ENCODE results near the gene C22orf15. TPM values are rescaled to one million over a fixed set of nuclear protein-coding genes. Genes with fewer than 3 reads are reported as not detected.

C22orf15 gene
- total and polyA plus RNA-seq, 5 donors from 2014 or later, result 0.76 to 1.6 (median 0.88) TPM

- H3K36me3 Mint-ChIP-seq, result peaks cover 22% of the 10 kb centered on the region
- H3K4me3 ChIP-seq (ENCODE audit: low read depth, low read length), result no peak overlapping the region
- no peak overlapping the region for H3K27ac ChIP-seq (ENCODE audit: insufficient read depth, low read length, poor library complexity, severe bottlenecking)
- H3K27me3 Mint-ChIP-seq, result no peaks in the 10 kb centered on the region
- peaks cover 5% of the 10 kb centered on the region for H3K4me1 ChIP-seq (ENCODE audit: control insufficient read depth, insufficient read depth, low read length, poor library complexity, severe bottlenecking)
- no peaks in the 10 kb centered on the region for H3K9me3 Mint-ChIP-seq
- no peak overlapping the region for H3K4me3 Mint-ChIP-seq
- no peak overlapping the region for H3K27ac Mint-ChIP-seq
- no peaks in the 10 kb centered on the region for H3K9me3 ChIP-seq (ENCODE audit: control insufficient read depth in 2 of 2, low read length in 2 of 2)
- peaks cover 46% of the 10 kb centered on the region for H3K36me3 ChIP-seq (ENCODE audit: control insufficient read depth, insufficient read depth, low read length)
- peaks cover 10 to 33% (median 20%) of the 10 kb centered on the region in 4 donors for H3K4me1 Mint-ChIP-seq
- no peaks in the 10 kb centered on the region for H3K27me3 ChIP-seq (ENCODE audit: control insufficient read depth, insufficient read depth, low read length)
- DNase-seq (no peak), ATAC-seq (ENCODE audit: low read depth in 2 of 2) (no peak)
Measured at GRCh38 chr22:23793326-23793725, 30.5 kb downstream of the C22orf15 start.

DNA sequence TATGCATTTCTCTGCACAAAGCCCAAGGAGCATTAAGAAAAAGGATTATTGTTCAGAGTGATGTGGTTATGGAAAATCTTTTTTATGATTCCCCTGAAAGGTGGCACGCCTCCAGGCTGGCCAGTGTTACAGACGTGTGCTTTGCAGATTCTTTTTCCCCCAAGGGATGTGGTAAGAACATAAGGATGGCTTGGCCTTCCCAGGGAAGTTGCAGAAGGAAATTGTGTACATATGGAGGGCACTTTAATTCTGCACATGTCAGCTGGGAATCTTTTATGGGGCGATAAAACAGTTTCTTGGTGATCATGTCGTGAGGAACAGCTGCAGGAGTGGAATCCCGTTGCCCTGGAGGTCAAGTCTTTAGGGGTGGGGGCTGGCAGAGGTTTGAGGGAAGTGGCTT lies 33.7 kb downstream of the C22orf15 start:
- Mint-ChIP-seq H3K9me3 (no peaks in the 10 kb centered on the region), H3K4me3 (no peak overlapping the region), H3K4me1 (peaks cover 0 to 11% (median 8%) of the 10 kb centered on the region in 4 donors), H3K27me3 (no peaks in the 10 kb centered on the region), H3K36me3 (peaks cover 32% of the 10 kb centered on the region), H3K27ac (peak overlapping the region in 1 of 3 donors; percentile 31)
- H3K27me3 ChIP-seq (ENCODE audit: control insufficient read depth, insufficient read depth, low read length), result no peaks in the 10 kb centered on the region
- ATAC-seq (ENCODE audit: low read depth in 2 of 2) (no peak), DNase-seq (no peak)
- H3K4me3 ChIP-seq (ENCODE audit: low read depth, low read length), result no peak overlapping the region
- no peak overlapping the region for H3K27ac ChIP-seq (ENCODE audit: insufficient read depth, low read length, poor library complexity, severe bottlenecking)
- no peaks in the 10 kb centered on the region for H3K4me1 ChIP-seq (ENCODE audit: control insufficient read depth, insufficient read depth, low read length, poor library complexity, severe bottlenecking)
- peaks cover 62% of the 10 kb centered on the region for H3K36me3 ChIP-seq (ENCODE audit: control insufficient read depth, insufficient read depth, low read length)
- no peaks in the 10 kb centered on the region for H3K9me3 ChIP-seq (ENCODE audit: control insufficient read depth in 2 of 2, low read length in 2 of 2)

DNA sequence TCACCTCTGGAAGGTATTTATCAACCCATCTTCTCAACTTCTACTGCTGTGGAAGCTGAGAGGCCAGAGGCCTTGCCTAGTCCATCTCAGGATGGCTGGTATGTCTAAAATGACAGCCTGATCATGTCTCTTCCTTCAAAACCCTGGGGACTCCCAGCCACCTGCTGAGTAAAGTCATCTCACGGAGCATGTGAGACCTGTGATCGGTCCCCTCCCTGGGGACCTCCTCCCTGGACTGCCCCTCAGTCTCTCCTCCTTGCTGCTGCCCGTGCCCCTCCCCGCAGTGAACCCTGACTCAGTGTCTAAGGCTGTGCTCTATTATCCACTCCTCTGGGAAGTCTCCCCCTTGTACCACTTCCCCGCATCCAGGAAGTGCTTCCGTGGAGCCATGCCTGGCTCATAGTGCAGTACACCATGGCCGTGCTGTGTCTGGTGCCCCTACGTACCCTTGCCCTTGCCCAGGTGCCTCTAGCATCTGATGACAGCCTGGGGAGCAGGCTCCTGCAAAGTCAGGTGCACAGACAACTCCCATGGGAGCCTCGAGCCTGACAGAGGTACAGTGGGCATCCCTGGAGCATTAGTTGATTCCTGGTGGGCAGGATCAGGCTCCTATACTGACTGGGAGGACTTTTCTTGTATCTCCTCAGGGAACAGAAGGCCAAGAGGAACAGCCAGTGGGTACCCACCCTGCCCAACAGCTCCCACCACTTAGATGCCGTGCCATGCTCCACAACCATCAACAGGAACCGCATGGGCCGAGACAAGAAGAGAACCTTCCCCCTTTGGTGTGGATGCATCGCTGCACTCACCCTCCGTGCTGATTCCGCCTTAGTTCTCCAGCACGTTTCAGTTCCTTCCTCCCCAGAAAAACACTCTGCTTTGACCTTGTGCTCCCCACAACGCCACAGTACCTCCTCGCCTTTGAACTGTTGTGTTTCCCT lies 37.8 kb downstream of the C22orf15 start:
- peaks cover 59% of the 10 kb centered on the region for H3K36me3 ChIP-seq (ENCODE audit: control insufficient read depth, insufficient read depth, low read length)
- H3K27me3 Mint-ChIP-seq, result no peaks in the 10 kb centered on the region
- DNase-seq (no peak), ATAC-seq (ENCODE audit: low read depth in 2 of 2) (peak in 1 of 2 donors; percentile 34)
- H3K4me1 ChIP-seq (ENCODE audit: control insufficient read depth, insufficient read depth, low read length, poor library complexity, severe bottlenecking), result no peaks in the 10 kb centered on the region
- H3K9me3 Mint-ChIP-seq, result peaks cover 0 to 3% (median 0%) of the 10 kb centered on the region in 7 donors
- H3K27me3 ChIP-seq (ENCODE audit: control insufficient read depth, insufficient read depth, low read length), result no peaks in the 10 kb centered on the region
- peaks cover 0 to 2% (median 0%) of the 10 kb centered on the region in 4 donors for H3K4me1 Mint-ChIP-seq
- peak overlapping the region in 2 of 3 donors; percentile 23 to 43 for H3K27ac Mint-ChIP-seq
- H3K27ac ChIP-seq (ENCODE audit: insufficient read depth, low read length, poor library complexity, severe bottlenecking), result no peak overlapping the region
- no peaks in the 10 kb centered on the region for H3K9me3 ChIP-seq (ENCODE audit: control insufficient read depth in 2 of 2, low read length in 2 of 2)
- no peak overlapping the region for H3K4me3 Mint-ChIP-seq
- no peak overlapping the region for H3K4me3 ChIP-seq (ENCODE audit: low read depth, low read length)
- peaks cover 45% of the 10 kb centered on the region for H3K36me3 Mint-ChIP-seq

GRCh38 chr22:23801238-23801821 lies 38.5 kb downstream of the C22orf15 start:
- H3K36me3 Mint-ChIP-seq, result peaks cover 49% of the 10 kb centered on the region
- no peaks in the 10 kb centered on the region for H3K9me3 ChIP-seq (ENCODE audit: control insufficient read depth in 2 of 2, low read length in 2 of 2)
- DNase-seq (no peak), ATAC-seq (ENCODE audit: low read depth in 2 of 2) (no peak)
- H3K4me3 Mint-ChIP-seq, result no peak overlapping the region
- H3K36me3 ChIP-seq (ENCODE audit: control insufficient read depth, insufficient read depth, low read length), result peaks cover 62% of the 10 kb centered on the region
- H3K27me3 ChIP-seq (ENCODE audit: control insufficient read depth, insufficient read depth, low read length), result no peaks in the 10 kb centered on the region
- no peaks in the 10 kb centered on the region for H3K4me1 ChIP-seq (ENCODE audit: control insufficient read depth, insufficient read depth, low read length, poor library complexity, severe bottlenecking)
- no peak overlapping the region for H3K27ac ChIP-seq (ENCODE audit: insufficient read depth, low read length, poor library complexity, severe bottlenecking)
- H3K4me1 Mint-ChIP-seq, result peaks cover 0 to 2% (median 0%) of the 10 kb centered on the region in 4 donors
- no peak overlapping the region for H3K4me3 ChIP-seq (ENCODE audit: low read depth, low read length)
- H3K27ac Mint-ChIP-seq, result no peak overlapping the region
- no peaks in the 10 kb centered on the region for H3K27me3 Mint-ChIP-seq
- peaks cover 0 to 3% (median 0%) of the 10 kb centered on the region in 7 donors for H3K9me3 Mint-ChIP-seq

DNA sequence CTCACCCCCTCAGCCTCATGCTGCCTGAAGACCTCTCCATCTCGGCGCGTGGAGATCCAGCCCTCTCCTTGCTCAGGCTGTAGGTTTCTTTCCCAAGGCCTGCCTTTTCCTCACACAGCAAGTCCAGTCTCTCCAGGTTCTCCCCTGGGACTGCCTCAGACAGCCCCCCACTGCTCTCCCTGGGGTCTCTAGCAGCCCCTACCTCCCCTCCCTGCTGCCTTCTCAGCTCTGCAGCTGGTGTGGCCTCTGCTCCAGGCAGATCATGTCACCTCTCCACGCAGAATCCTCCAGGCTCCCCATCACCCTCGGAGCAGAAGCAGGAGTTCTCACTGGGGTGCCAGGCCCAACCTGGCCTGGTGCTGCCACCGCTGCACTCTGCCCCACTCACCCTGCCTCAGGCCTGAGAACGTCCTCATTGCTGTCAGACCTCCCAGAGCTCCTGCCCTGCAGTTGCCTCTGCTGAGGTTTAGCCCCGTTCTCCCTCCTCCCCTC lies 39.1 kb downstream of the C22orf15 start:
- Mint-ChIP-seq H3K4me3 (no peak overlapping the region), H3K27ac (peak overlapping the region in 1 of 3 donors; percentile 55), H3K36me3 (peaks cover 47% of the 10 kb centered on the region), H3K27me3 (no peaks in the 10 kb centered on the region), H3K4me1 (no peaks in the 10 kb centered on the region), H3K9me3 (peaks cover 0 to 3% (median 0%) of the 10 kb centered on the region in 7 donors)
- Histone ChIP-seq H3K27me3 (ENCODE audit: control insufficient read depth, insufficient read depth, low read length) (no peaks in the 10 kb centered on the region), H3K4me3 (ENCODE audit: low read depth, low read length) (no peak overlapping the region), H3K9me3 (ENCODE audit: control insufficient read depth in 2 of 2, low read length in 2 of 2) (no peaks in the 10 kb centered on the region), H3K36me3 (ENCODE audit: control insufficient read depth, insufficient read depth, low read length) (peaks cover 60% of the 10 kb centered on the region), H3K27ac (ENCODE audit: insufficient read depth, low read length, poor library complexity, severe bottlenecking) (no peak overlapping the region), H3K4me1 (ENCODE audit: control insufficient read depth, insufficient read depth, low read length, poor library complexity, severe bottlenecking) (no peaks in the 10 kb centered on the region)
- ATAC-seq (ENCODE audit: low read depth in 2 of 2) (no peak), DNase-seq (no peak)

DNA sequence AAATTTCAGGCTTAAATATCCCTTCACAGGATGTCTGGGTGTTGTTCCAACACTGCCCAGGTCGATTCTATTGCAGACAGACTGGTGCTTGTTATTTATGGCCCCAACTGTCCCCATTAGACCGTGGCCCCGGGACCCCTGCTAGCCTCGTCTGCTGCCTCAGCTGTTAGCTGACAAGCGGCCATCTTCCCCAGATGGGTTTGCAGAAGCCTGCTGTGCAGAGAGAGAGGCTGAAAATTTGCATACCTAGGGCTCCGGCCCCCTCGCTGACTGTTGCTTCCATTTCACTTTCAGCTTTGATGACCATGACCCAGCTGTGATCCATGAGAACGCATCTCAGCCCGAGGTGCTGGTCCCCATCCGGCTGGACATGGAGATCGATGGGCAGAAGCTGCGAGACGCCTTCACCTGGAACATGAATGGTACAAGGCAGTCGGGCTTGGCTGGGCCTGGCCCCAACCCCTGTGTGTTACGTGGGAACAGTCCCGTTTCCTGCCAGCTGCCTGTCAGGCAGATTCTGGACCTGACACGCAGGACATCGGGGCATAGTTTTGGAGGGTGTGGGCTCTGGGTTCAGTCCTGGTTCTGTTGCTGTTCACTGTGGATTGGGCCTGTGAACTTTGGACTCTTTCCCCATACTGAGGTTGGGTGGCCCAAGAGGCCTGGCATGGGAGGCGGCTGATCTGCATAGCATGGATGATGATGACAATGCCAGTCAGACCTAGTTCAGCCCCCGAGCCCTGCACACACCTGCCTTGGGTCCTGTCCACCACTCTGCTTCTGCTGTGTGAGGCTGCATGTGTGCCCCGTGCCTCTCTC lies 40.4 kb downstream of the C22orf15 start:
- peaks cover 50% of the 10 kb centered on the region for H3K36me3 Mint-ChIP-seq
- Histone ChIP-seq H3K4me1 (ENCODE audit: control insufficient read depth, insufficient read depth, low read length, poor library complexity, severe bottlenecking) (no peaks in the 10 kb centered on the region), H3K36me3 (ENCODE audit: control insufficient read depth, insufficient read depth, low read length) (peaks cover 63% of the 10 kb centered on the region)

DNA sequence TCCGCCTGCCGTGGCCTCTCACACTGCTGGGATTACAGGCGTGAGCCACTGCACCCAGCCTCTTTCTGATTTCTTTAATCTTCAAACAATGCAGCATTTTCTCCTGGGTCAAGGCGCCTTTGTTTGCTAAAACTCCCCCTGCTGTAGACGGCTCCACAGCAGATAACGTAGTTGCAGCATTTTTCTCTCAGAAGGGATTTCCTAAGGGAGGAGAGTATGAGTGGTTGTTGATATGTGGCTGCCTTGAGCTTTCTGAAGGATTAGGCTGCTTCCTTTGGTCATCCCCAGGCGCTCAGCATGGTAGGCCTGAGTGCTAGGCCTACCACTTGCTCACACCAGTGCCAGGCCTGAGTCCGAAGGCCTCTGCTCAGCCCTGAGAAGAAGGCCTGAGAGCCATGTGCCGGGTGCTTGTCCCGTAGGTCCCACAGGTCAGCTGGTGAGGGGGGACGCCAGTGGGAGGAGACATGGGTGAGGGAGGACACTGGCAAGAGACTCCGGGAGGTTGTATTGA lies 42.0 kb downstream of the C22orf15 start:
- Histone ChIP-seq H3K27ac (ENCODE audit: insufficient read depth, low read length, poor library complexity, severe bottlenecking) (no peak overlapping the region), H3K27me3 (ENCODE audit: control insufficient read depth, insufficient read depth, low read length) (no peaks in the 10 kb centered on the region), H3K4me1 (ENCODE audit: control insufficient read depth, insufficient read depth, low read length, poor library complexity, severe bottlenecking) (no peaks in the 10 kb centered on the region), H3K9me3 (ENCODE audit: control insufficient read depth in 2 of 2, low read length in 2 of 2) (no peaks in the 10 kb centered on the region), H3K36me3 (ENCODE audit: control insufficient read depth, insufficient read depth, low read length) (peaks cover 60% of the 10 kb centered on the region), H3K4me3 (ENCODE audit: low read depth, low read length) (no peak overlapping the region)
- Mint-ChIP-seq H3K4me3 (no peak overlapping the region), H3K36me3 (peaks cover 42% of the 10 kb centered on the region), H3K27me3 (no peaks in the 10 kb centered on the region), H3K9me3 (peaks cover 0 to 3% (median 0%) of the 10 kb centered on the region in 7 donors), H3K27ac (no peak overlapping the region), H3K4me1 (no peaks in the 10 kb centered on the region)
- DNase-seq (no peak), ATAC-seq (ENCODE audit: low read depth in 2 of 2) (no peak)

More for the DNA sequence above, 40.4 kb downstream of the C22orf15 start:
- Histone ChIP-seq H3K4me3 (ENCODE audit: low read depth, low read length) (no peak overlapping the region), H3K9me3 (ENCODE audit: control insufficient read depth in 2 of 2, low read length in 2 of 2) (no peaks in the 10 kb centered on the region), H3K27ac (ENCODE audit: insufficient read depth, low read length, poor library complexity, severe bottlenecking) (no peak overlapping the region), H3K27me3 (ENCODE audit: control insufficient read depth, insufficient read depth, low read length) (no peaks in the 10 kb centered on the region)
- Mint-ChIP-seq H3K27ac (no peak overlapping the region), H3K4me1 (no peaks in the 10 kb centered on the region), H3K4me3 (no peak overlapping the region), H3K27me3 (no peaks in the 10 kb centered on the region), H3K9me3 (peaks cover 0 to 3% (median 0%) of the 10 kb centered on the region in 7 donors)
- DNase-seq (no peak), ATAC-seq (ENCODE audit: low read depth in 2 of 2) (no peak)

Data from CD4-positive, CD25-positive, alpha-beta regulatory T cell (primary cell).